Stimulated activated CD4-positive, alpha-beta T cell treated with anti-CD3 and anti-CD28 coated beads, Interleukin-4, amount 100 ng/mL, for 1 hour (primary cell): ENCODE measurements around the gene FLNA.
A peak's percentile ranks its signal among the peaks of the same experiment; 100 is the strongest.
"Not testable (repeated sequence)": the region's sequence is repeated elsewhere in the genome, so short reads cannot be mapped to it uniquely, and the experiment has no call there.

Experiments used
- DNase-seq: peaks from one replicate; pipeline ENCODE4 v3.0.0-alpha.2; 2020

The FLNA gene

GRCh38 chrX:154397888-154398667 lies 23.6 kb upstream of the FLNA start, which contains the start of gene RPL10:
RPL10 (plus strand) TSS chrX:154398377; CDS start chrX:154398520, 143 bp downstream.
- DNase-seq: peak; percentile 84

- peak; percentile 71 for DNase-seq
These were observed 22.8 kb upstream of the FLNA start for GRCh38 chrX:154396973-154397887.

GRCh38 chrX:154396363-154396762 lies 21.9 kb upstream of the FLNA start:
- DNase-seq: not testable (repeated sequence)

- not testable (repeated sequence) for DNase-seq
These were observed 15.6 kb upstream of the FLNA start for GRCh38 chrX:154389812-154390747.

GRCh38 chrX:154388649-154389048 lies 14.2 kb upstream of the FLNA start:
- not testable (repeated sequence) for DNase-seq

GRCh38 chrX:154388094-154388493 lies 13.7 kb upstream of the FLNA start:
- DNase-seq: not testable (repeated sequence)

GRCh38 chrX:154384284-154384892 lies 10.0 kb upstream of the FLNA start:
- no peak for DNase-seq

- no peak for DNase-seq
These were observed 9.2 kb upstream of the FLNA start for GRCh38 chrX:154383359-154384283.

GRCh38 chrX:154382483-154383069 lies 8.1 kb upstream of the FLNA start:
- no peak for DNase-seq

GRCh38 chrX:154381271-154381670 lies 6.8 kb upstream of the FLNA start:
- DNase-seq: no peak

- DNase-seq: no peak
These were observed 6.4 kb upstream of the FLNA start for GRCh38 chrX:154380787-154381186.

GRCh38 chrX:154380153-154380552 lies 5.7 kb upstream of the FLNA start:
- no peak for DNase-seq

- DNase-seq: no peak
These were observed 5.1 kb upstream of the FLNA start for GRCh38 chrX:154379569-154379951.

GRCh38 chrX:154378799-154379568 lies 4.5 kb upstream of the FLNA start, which contains the start of gene EMD:
EMD (plus strand) TSS chrX:154379295; CDS start chrX:154379485, 190 bp downstream.
- DNase-seq: peak; percentile 94

GRCh38 chrX:154378059-154378798 lies 3.8 kb upstream of the FLNA start:
- peak; percentile 30 for DNase-seq

GRCh38 chrX:154376774-154377173 lies 2.3 kb upstream of the FLNA start:
- no peak for DNase-seq

GRCh38 chrX:154375156-154375504 lies 696 bp upstream of the FLNA start:
- DNase-seq: no peak

GRCh38 chrX:154373340-154374306 lies 811 bp downstream of the FLNA start:
- DNase-seq: no peak
